ENCODE data around the gene GRHL1.
A peak's percentile ranks its signal among the peaks of the same experiment; 100 is the strongest.

Gene GRHL1

DNA sequence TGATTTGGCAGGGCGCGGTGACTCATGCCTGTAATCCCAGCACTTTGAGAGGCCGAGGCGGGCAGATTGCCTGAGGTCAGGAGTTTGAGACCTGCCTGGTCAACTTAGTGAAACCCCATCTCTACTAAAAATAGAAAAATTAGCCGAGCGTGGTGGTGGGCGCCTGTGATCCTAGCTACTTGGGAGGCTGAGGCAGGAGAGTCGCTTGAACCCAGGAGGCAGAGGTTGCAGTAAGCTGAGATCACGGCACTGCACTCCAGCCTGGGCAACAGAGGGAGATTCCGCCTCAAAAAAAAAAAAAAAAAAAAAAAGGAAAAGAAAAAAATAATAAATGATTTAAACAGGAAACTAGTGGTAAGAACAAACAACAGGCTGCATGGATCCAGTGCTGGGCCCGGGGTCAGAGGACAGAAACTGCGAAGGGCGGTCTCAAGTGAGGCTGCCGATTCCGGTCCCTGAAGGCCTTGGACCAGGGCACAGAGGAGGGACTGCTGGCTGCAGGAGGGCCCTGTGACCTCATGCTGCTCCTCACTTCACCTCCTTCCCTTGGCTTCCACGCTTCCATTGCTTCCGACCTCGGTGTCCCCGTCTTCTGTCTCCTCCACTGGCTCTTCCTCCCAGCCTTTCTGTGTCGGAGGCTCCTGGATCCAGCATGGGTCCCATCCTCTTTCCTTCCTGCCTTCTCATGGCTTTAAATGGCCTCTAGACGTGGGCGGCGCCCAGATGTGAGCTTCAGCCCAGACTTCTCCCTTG, 2.1 kb upstream of the GRHL1 start:
- DNase-seq: peak in 1 of 3 donors; percentile 14

DNA sequence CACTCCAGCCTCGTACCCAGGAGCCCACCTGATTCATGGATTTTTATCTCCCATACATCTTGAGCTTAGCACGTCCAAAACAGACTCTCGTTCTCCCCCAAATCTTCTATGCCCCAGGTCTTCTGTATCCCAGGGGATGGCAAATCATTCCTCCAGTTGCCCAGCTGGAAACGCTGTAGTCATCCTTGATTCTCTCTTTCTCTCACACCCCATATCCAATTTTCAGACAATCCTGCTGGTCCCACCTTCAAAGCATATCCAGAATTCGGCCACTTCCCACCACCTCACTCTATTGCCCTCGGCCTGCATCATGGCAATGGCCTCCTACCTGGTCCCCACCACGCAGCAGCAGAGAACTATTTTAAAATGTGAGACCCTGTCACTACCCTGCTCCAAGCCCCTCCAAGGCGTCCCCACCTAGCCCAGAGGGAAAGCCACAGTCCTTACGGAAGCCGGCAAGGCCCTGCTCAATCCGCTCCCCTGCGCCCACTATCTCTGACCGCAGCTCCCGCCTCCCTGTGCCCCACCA, 1.4 kb upstream of the GRHL1 start:
- DNase-seq: peak in 1 of 3 donors; percentile 15

DNA sequence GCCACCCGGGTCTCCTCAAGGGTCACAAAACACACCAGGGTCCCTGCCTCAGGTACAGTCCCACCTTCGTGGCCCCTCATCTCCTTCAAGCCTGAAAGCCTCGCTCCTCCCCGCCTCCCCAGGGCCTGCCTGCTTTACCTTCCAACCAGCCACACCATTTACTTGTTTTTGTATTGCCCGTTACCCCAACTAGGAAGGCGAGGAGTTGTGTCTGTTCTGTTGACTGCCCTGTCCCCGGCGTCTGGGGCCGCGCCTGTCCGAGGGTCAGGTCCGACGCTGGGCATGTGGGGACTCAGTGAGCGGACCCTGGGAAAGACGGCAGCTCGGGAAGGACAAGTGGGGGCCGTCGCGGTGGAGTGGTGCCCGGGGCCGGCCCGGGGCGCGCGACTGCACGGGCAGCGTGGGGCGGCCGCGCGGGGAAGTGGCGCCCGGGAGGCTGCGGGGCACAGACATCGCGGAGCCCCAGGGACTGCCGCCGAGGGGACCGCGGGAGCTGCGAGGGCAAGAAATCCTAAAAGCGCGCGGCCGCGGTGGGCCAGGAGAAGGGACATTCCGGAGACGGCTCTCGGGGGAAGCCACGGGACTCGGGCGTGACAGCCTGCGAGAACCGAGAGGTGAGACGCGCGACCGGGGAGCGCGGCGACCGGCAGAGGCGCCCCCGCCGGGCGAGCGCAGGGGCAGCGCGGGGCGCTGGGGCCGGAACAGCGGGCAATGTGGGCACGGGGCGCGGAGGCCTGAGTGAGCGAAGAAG, 797 bp upstream of the GRHL1 start:
- DNase-seq: peak; percentile 66 to 86 (median 75)

DNA sequence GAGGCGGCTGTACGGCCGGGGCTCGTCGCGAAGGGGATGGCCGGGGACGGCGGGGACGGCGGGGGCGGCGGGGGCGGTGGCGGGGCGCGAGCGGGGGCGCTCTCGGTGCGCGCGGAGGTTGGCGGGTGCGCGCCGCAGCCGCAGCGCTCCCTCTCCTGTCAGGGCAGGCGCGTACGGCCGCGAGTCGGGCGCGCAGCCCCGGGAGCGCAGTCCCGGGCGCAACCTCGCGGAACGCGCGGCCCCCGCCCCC, 296 bp upstream of the GRHL1 start:
- DNase-seq: no peak

DNA sequence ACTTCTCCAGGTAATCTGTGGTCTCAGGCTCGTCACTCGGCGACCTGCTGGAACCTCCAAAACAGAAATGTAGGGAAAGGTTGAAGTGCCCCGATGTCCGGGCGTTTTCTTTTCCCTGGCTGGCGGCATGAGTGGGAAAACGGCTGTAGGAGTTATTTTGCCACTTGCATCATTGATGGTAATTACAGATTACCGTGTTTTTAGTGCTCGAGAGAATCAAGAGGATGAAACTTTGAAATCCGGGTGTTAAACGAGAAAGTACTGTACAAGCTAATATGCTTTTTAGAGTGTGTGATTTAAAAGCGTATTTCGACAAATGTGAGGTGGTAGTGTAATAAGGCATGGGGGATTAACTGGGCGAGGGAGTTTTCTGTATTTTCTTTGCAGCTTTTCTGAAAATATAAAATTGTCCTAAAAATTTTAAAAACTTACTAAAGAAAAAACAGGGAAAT, 819 bp downstream of the GRHL1 start:
- DNase-seq: peak in 2 of 3 donors; percentile 3 to 18

DNA sequence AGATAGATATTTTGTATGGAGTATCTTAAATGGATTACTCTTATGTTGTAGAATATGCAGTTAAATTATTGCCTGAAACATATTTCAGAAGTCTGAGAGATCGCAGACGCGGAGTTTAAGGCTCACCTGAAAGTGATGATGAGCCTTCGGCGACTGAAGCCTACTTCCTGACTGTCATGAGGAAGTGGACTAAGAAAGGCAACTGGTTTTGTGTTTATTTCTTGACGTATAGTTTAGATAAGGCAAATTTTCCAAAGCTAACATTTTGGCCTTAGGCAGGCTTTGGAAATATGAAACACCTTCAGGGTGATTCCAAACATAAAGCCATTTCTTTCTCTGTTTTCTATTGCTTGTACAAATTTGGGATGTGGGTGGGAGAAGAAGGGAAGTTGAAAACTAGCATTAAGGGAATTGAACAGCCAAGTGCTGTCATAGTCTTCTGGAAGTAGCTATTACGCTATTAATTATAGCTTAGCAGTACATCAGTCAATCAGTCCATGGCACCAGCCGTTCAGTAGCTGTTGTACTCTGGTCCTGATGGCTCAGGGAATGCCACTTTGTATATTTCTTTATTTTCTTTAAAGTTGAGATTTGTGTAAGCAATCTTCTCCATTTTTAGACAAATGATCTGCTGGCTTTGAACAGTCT, 1.5 kb downstream of the GRHL1 start:
- peak in 1 of 3 donors; percentile 18 for DNase-seq

DNA sequence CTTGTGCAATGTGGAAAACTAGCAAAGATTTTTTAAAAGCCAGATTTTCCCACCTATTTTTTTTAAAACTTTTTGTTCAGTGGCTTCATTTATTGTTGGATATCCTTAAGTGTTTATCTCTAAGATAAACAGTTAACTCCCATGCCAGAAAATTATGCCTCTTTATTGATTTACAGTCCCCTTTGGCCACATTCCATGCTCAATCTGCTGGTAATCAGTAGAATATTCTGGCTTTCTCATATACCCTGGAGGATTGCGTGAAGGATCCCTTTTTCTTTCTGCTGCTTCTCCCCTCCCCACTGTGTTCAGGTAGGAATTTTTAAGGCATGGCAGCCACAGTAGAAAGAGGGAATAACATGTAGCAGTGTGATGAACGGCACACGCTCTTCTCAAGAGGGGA, 2.6 kb downstream of the GRHL1 start:
- no peak for DNase-seq

DNA sequence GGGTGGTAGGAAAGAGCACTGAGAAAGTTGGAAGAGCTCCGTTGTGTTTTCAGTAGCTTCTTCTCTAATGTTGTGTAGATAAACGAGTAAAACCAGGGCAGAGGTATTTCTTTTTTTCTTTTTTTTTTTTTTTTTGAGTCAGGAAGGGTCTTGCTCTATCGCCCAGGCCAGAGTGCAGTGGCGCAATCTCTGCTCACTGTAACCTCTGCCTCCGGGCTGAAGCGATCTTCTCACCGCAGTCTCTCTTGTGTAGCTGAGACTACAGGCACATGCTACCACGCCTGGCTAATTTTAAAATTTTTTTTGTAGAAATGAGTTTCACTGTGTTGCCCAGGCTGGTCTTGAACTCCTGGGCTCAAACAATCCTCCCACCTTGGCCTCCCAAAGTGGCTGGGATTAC, 6.6 kb downstream of the GRHL1 start:
- no peak for DNase-seq

DNA sequence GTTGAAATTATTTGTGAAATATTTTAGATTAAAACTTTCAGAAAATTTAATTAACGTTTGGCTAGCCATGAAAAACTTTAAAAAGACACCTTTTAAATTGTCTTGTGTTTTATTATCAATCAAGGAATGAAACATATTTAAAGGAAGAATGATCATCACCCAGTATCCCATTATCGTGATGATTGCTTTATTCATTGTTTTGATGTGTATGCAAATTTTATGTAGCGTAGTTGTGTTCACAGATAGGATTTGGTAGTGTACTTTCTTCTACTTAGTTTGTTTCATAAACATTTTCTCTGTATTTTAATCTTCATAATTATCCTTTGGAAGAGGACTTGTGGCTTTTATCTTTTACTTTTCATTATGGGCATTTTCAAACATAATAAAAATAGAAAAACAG, 7.8 kb downstream of the GRHL1 start:
- DNase-seq: no peak

DNA sequence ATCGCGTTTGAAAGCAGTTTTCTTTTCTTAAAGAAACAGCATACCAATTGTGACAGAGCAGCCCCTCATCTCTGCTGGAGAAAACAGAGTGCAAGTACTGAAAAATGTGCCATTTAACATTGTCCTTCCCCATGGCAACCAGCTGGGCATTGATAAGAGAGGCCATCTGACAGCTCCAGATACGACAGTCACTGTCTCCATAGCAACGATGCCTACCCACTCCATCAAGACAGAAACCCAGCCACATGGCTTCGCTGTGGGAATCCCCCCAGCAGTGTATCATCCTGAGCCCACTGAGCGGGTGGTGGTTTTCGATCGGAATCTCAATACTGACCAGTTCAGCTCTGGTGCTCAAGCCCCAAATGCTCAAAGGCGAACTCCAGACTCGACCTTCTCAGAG, 9.5 kb downstream of the GRHL1 start:
- no peak for DNase-seq

DNA sequence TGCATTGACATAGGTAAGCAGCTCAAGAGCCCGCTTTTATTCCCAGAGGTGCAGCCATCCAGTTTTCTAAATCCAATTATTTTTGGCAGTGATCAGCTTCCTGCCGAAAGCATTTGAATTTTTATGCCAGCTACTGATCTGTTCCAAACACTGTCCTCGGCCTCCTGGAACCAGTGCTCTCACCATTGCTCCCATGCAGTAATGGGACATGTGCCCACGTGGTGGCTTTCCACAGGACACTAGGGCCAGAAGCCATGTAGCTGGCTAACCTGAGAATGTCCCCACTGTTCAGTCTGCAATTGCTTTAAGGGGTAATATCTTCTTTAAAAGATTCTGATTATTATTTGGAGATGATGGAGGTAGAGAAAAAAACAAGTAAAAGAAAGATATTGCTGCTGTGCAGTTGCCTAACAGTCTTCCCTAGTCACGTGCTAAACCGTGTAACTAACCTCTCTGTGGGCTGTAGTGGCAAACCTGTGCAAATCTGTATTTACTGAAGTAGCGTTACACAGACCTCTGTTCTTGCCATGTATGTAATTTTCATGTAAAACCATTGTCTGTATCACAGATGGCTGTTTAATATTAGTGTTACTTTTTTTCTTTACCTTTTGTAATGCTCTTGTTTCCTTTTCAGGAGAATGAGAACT, 13.0 kb downstream of the GRHL1 start:
- no peak for DNase-seq

DNA sequence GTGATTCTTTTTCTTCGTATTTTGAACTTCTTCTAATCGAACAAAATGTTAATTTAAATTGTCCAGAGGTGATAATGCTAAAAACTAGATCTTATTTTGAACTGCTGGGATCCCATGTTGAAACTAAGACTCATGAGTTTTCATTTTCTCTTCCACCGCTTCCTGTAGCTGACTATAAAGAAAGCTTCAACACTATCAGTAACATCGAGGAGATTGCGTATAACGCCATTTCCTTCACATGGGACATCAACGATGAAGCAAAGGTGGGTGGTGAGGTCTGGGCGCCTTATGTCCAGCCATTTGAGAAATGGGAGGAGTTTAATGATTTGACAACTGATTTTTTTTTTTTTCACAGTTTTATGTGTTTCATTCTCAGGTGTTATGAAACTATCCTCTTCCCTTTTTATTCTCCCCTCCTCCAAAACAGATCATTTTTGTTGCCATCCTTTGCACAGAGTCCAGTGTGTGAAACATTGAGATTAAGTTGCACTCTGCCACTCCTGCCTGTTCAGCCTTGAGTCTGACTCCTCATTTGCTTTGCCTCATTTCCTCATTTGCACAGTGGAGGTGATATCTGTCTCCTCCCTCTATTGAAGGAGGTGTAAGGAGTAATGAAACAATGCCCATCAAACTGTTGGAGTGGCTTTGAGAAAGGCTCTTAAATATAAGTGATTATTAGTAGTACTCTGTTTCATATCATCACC, 13.8 kb downstream of the GRHL1 start:
- no peak for DNase-seq

DNA sequence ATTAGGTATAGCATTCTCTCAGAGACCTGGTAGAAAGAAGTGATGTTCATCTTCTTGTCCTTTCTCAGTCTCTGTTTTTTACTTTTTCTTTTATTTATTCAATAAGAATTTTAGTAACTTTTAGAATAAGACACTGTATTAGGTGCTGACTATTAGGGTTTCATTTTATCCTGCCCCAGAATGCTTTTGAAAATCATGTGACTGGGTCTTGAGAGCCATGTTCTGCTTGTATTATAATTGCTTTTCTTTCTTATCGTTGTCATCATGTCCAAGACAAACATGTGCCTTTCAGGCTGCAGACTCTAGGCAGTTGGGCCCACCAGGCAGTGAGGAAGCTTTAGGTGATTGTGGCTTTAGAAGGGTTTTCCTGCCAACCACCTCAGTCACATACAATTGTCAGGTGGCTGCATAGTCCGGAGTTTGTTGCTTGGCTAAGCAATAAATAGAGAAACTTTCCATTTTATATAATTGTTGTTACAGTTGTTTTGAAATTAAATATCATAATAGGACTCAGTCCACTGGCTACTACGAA, 15.1 kb downstream of the GRHL1 start:
- DNase-seq: no peak

DNA sequence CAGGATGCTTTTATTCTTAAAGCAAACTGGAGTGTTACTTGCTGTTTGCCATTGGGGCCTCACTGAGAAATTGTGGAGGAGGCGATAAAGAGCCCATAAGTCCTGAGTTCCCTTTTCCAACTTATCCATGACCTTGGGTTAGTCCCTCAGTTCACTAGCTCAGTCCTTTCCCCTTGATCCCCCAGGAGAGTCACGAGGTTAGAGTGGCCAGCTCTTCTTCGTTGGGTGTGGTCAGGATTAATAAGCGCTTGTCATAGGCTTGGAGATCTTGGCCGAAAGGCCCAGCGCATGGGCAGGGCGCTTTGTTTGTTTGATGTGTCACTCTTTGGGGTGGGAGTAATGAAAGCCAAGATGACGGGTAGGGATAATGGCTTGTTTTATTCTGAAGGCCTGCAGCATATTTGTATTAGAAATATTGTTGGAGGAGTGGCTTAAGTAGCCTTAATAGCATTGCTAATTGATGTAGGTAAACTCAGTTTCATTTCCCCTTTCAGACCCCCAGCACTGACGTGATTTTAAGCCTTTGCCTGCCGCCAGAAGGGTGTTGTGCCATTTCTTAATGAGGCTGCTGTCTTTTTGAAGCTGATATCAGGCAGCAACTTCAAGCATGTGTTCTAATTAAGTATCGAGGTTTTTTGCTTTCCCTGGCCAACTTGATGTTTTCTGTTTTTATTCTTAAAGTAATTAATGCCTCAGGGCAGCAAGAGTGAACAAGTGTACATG, 15.7 kb downstream of the GRHL1 start:
- DNase-seq: no peak

DNA sequence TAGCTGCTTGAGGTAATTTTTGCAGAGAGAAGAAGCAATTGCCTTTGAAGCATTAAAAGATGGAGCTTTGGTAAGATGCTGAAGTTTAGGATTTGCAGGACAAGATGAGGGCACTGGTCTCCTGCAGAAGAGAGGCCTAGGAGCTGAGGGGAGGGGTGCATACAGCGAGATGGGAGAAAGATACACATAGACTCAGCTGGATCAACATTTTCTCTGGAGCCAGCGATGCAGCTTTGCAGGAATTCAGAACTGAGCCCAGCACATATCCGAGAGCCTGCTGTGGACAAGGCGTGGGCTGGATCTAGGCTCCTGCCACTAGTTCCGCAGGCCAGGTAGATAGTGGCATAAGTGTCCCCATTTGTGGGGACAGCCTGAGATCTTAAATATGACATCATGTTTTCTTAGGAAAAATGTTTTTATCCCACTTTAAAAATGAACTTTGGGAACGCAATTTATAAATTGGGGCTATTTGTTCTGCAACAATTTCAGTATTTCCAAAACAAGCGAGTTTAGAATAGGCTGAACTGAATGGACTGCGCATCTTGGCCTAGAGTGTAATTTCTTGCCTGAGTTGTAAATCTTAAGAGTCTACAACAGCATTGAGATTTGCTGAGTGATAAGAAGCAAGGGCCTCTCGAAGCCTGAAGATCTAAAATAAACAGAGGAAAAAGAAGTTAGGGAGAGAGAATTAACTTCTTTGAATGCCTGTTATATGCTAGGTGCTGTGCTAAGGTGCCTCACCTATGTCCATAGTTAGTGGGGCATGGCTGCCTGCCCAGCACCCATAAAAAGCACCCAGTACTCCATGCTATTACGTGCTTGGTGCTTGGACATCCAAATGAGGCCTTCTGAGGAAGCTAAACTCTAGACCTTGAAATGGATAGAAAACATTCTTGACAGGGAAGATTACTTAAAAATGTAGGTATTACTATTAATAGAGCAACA, 17.3 kb downstream of the GRHL1 start:
- no peak for DNase-seq

DNA sequence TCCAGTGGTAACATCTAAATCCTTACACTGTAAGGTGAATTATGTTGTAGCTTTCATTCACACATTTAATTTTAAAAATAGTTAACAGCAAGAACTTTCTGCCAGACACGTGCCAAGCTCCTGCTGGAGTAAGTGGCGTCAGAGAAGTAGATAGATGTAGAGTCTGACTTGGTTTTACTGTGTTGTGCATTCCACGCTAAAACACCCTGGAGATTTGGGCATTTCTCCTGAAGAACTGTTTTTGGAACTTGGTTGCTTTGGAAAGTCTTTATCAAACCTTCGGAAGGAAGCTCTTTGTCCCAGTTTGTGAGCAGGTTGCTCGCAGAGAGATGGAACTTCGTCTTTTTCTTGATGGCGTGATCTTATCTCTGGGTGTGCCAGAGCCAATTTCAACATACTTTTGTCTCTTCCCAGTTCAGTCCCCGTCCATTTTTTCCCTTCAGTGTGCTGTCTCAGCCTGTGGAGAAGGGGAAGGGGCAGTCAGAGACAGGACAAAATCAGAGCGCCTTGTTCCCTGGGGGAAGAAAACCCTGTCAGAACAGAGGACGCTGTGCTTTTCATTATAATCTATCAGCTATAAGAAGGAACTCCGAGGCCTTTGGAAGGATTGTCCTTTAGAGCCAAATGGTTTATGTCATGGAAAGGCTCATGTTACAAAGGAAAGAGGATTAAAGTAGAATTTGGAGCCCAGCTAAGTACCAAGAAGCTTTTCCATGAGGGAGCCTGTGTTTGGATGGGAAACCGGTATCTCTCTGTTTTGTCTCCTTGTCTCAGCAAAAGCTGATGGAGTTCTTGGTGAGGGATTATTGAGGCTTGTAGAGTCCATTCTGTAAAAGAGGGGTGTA, 18.9 kb downstream of the GRHL1 start:
- DNase-seq: no peak

DNA sequence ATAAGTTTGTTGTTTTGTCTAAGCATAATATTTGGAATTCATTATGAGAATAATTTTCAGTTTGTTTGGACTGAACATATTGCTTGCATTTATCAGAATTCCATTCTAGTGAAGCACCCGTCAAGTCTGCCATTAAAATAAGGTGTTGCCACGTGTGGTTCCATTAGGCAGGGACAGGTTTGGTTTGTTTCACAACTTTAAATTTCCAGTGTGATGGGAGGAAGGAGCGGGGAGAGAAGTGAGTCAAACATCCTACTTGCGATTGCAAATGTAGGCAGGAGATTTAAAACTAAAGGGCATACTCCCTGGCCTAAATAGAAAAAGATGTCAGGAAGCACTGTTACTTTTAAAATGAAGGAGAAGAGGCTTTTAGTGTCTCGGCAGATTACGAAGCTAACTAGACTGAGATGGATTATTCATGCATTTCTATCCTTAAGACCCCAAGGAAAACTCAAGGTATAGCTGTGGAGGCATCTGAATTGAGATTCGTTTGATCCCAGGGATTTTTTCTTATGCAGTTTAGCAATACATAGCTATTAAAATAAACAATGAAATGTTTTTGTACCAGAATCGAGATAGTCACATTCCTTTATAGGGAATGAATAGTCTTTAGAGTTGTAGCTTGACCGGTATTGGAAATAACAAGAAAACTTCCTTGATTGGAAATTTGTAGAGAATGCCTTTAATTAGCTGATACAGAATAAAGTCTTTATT, 19.8 kb downstream of the GRHL1 start:
- no peak for DNase-seq

DNA sequence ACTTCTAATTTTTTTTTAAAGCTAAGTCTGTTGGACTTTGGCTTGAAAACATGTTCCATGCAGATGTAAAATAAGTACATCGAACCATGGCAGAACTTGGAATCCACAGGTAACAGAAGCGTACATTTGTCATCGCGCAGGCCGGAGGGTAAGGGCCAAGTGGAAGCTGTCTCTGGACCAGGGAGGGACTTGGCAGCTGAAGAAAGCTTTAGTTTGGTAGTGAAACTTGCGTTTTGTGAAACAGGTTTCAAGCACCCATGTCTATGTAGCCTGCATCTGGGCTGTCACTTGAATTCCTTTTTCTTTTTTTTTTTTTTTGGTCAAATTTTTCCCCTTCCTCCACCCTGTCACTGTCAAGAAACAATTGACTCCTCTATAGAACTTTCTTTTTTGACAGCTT, 20.4 kb downstream of the GRHL1 start:
- DNase-seq: no peak

Measured in suppressor macrophage treated with lipopolysaccharide for 1 hour (primary cell).